LNCAP (cell line): Measurements from ENCODE around the gene SOCS3.

Experiments used
- TF ChIP-seq, protein P1 (sequence below): fragments of 450-650 bp; IDR thresholded peaks from 2 replicates; pipeline ENCODE4 v1.5.1; 2017; ENCODE audit warnings: mild to moderate bottlenecking

SOCS3 gene

DNA sequence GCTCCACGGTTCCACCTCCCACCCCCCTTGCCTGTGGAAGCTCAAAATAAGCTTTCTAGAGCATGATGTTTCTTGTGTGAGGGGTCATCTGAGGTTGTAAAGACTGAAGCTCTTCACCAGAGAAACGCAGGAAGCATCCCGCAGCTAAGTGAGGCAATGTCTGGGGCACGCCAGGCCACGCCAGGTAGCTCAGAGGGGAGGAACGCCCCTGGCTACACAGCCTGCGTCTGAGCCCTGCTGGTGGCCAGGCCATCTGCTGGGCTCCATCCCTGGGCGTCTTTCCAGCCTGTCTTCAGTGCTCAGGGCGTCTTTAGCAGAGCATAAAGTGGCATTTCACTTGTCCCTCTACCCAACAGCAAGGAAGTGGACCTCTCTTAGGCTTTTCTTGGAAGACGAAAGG is 15.2 kb downstream of the SOCS3 start:
- TF ChIP-seq, protein P1, sequence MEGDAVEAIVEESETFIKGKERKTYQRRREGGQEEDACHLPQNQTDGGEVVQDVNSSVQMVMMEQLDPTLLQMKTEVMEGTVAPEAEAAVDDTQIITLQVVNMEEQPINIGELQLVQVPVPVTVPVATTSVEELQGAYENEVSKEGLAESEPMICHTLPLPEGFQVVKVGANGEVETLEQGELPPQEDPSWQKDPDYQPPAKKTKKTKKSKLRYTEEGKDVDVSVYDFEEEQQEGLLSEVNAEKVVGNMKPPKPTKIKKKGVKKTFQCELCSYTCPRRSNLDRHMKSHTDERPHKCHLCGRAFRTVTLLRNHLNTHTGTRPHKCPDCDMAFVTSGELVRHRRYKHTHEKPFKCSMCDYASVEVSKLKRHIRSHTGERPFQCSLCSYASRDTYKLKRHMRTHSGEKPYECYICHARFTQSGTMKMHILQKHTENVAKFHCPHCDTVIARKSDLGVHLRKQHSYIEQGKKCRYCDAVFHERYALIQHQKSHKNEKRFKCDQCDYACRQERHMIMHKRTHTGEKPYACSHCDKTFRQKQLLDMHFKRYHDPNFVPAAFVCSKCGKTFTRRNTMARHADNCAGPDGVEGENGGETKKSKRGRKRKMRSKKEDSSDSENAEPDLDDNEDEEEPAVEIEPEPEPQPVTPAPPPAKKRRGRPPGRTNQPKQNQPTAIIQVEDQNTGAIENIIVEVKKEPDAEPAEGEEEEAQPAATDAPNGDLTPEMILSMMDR, result no peak

DNA sequence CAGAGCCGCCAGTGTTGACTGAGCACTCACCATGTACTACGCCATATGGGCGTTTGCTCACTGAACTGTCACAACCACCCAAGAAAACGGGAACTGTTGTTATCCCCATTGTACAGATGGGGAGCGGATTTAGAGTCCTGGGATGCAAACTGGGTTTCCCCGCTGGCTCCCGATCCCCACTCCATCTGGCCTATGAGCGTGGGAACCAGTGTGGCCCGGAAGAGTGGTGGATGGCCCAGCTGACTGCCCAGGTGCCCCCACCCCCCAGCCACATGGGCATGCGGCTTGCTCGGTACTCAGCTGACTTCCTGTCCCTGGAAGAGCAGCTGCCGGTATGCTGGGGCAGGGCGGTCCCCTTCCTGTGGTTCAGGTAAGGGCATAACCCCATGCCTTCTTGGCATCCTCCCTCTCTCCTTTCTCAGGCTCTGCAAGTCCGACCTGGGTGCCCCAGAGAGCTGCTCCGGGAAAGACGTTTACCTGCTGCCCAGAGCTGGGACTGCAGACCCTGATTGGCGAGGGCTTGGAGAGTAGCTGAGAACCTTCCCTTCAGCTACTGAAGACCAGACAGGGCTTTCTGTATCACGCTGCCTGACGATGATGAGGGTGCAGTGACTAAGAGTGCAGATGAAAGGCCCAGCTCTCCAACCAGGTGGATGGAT is 16.2 kb downstream of the SOCS3 start:
- TF ChIP-seq, protein P1, result no peak

DNA sequence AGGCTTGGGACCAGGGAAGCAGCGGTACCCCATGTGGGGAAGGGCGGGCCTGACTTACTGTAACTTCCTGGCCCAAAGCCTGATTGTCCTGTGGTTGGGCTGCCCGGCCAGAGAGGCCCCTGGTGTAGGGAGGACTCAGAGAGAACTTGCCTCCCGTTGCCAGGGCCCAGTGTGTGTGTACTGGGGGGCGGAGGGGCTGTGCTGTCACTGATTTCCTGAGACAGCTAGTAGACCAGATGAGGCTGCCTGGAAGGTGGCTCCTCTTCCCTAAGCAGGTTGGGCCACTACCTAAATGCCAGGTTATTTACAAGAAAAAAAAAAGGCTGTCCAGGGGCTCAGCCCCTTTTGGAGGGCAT is 16.7 kb downstream of the SOCS3 start:
- TF ChIP-seq, protein P1, result no peak

DNA sequence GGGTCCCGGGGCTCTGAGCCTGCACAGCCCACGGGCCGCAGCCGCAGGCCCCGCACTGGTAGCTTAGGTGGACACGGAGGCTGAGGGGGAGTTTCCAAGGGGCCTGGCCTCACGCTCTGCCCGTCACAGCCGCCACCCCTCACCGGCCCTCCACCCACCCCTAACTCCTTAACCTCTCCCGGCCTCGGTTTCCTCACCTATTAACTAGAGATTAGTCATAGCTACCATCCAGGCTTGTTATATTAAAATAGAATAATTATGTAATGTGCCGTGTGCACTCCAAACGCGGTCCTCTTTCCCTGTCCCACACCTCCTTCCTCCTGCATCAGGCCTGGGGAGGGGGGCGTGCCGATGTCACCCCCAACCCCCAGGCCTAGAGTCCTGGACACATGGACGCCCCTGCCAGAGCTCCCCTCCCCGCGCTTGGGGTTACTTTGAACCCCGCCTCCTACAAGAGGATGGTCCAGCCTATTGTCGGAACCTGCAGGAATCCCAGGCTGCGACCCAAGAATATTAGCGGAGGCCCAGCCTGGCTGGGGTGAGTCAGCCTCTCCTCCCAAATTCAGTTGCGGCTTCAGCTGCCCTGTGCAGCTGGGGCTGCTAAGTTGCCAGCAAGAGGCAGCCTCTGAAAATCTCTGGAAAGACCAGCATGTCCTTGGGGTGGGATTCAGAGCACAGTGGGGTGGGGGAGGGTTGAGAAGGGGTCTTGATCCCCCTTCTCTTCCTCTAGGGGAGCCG is 17.3 kb downstream of the SOCS3 start:
- TF ChIP-seq, protein P1, result no peak

DNA sequence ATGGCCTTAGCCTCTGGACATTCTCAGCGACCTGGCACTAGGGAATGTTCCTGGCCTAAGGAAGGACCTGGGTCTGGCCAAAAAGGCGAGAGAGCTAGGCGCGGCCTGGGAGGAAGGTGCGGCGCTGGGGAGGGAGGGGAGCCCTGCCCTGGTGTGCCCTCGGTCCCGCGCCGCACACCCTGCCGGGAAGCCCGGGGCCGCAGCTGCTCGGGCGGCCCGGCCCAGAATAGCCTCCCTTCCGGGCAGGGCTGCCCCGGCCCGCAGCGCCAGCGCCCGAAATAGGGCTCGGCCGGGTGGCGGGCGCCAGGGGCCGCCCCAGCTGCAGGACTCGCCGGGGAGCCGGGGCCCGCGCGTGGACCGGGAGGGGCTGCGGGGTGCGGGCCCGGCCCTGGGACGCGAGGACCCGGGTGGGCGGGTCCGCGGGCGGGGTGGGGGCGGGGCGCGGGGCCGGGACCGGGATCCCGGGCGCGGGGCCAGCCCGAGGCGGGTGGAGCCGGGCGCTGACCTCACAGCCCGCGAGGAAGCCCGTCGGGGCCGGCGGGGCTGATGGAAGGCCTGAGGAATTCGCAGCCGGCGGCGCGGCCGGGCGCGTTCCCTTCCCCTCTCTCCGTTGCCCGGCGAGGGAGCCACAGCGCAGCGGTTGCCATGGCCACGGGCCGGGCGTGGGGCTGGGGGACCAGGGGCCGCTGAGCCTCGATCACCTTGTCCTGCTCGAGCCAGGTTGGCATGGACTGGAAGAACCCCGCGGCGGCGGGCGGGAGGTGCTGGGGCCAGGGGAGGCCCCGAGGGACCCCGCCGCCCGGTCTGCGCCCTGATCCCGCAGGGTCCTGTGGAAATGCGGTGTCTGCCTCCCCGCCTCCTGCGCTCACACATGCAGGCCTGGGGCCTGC is 18.1 kb downstream of the SOCS3 start:
- TF ChIP-seq, protein P1, result no peak

DNA sequence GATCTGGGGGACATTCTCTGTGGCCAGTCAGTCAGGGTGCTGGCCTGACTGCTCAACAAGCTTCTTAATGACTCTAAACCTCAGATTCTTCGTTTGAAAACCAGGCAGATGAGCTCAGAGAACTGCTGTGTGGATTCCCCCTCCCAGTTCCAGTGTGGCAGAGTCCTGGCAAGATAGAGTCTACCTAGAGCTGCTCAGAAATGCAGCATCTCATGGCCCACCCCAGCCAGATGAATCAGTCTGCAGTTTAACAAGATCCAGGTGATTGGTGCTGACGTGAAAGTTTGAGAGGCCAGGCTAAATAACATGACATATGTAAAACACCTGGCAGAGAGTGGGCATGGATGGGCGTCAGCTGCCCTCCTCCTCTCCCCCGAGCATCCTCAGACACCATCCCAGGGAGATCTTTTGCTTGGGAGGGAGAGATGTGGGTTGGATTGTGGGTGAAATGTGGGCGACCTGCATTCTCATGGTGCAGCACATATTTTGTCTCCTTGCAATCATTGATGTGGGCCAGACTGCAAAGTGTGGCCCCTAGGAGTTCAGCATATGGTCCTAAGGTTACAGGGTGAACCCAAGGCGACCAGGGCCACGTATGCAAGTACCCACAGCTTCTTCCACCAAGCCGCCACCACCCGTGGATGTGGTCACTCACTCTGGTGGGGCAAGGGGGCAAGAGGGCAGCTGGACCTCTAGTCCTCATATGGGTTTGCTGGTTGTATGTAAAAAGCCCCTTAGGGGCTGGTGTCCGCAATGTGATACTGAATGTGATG is 19.5 kb downstream of the SOCS3 start:
- TF ChIP-seq, protein P1, result no peak
